Superior temporal gyrus (tissue), 1 donor: ENCODE results near the gene PHF11.
"Not testable (repeated sequence)": the region's sequence is repeated elsewhere in the genome, so short reads cannot be mapped to it uniquely, and the experiment has no call there.

ENCODE experiments used
- DNase-seq: peaks from one replicate; pipeline ENCODE4 v3.0.0-alpha.2; 2016; ENCODE audit errors: extremely low spot score

Gene PHF11

DNA sequence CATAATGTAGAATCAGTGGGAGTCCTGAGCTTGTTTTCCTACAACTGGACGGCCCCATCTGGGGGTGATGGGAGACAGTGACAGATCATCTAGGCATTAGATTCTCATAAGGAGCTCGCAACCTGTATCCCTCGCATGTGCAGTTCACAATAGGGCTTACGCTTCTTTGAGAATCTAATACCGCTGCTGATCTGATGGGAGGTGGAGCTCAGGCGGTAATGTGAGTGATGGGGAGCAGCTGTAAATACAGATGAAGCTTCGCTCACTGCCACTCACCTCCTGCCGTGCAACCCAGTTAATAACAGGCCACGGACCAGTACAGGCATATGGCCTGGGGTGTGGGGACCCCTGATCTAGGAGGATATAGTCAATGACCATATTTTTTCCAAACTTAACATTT is 50.8 kb downstream of the PHF11 start:
- no peak for DNase-seq

DNA sequence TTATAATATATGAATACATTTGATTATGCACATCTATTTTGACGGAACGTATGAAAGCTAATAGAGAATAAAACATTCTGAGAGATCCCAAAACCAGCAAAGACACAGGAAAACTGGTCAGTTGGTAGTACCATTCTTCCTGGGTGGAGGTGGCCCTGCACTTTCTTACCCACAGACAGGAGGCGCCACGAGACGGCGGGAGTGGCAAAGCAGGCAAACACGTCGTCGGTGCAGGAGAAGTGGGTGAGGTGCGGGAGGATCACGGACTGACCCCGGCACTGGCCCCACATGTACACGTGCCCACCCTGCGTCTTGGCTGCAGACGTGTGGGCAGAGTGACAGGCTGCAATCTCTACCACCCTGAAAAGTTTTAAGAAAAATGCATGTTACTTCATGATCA is 53.5 kb downstream of the PHF11 start:
- no peak for DNase-seq

DNA sequence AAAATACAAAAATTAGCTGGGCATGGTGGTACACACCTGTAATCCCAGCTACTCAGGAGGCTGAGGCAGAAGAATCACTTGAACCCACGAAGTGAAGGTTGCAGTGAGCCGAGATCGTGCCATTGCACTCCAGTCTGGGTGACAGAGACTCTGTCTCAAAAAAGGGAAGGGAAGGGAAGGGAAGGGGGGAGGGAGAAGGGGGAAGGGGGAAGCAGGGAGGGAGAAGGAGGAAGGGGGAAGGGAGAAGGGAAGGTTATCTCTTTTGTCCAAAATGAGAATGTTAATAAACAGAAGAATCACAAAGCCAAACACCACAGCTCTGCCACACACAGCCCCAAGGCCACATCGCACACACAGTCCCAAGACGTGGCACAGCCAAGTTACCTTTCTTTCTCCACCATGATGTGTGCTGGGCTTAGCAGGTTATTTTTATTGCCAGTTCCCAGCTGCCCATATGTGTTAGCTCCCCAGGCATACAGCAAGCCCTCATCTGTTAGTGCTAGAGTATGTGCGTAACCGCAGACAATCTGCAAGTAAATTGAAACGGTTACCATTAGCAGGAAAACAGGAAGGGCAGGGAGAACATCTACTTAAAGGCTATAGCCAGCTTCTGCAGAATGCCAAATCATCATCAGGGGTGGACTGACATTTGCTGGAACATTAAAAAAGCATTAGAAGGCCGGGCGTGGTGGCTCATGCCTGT is 55.3 kb downstream of the PHF11 start:
- DNase-seq: no peak

DNA sequence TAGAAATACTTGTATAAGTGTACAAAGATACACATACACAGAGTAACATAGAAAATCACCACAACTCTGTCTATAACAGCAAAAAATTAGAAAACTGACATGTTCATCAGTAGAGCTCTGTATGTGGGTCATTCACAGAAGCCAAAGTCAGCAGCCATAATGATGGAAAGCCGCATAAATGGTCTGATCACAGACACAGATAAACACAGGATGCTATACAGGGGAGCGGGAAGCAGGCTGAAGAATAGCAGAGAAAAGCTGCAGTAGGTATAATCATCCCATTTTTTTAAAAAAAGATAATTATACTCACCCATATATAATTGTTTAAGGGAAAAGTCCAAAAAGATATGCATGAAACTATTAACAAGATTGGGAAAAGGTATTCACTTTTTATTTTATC is 58.1 kb downstream of the PHF11 start:
- no peak for DNase-seq

DNA sequence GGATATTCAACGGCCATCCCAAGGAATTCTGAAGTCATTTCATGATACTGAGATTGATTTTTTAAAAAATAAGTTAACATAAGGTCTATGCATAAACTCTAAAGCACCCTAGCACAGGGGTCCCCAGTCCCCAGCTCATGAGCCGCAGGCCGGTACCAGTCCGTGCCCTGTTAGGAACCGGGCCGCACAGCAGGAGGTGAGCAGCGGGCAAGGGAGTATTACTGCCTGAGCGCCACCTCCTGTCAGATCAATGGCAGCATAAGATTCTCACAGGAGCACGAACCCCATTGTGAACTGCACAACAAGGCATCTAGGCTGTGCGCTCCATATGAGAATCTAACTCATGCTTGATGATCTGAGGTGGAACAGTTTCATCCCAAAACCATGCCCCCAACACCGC is 58.6 kb downstream of the PHF11 start:
- DNase-seq: no peak

DNA sequence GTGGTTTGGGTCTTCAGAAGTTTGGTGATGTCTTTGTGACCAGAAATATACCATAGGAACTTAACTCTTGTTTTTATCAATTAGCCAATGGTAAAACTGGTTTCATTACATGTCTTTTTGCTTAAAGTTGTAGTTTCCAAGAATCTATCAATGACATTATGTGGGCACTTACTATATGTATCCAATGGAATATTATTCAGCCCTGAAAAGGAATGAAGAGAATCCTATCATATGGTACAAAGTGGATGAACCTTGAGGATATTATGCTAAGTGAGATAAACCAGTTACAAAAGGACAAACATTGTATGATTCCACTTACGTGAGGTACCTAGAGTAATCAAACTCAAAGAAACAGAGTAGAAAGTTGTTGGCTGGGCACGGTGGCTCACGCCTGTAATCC is 63.3 kb downstream of the PHF11 start:
- no peak for DNase-seq

DNA sequence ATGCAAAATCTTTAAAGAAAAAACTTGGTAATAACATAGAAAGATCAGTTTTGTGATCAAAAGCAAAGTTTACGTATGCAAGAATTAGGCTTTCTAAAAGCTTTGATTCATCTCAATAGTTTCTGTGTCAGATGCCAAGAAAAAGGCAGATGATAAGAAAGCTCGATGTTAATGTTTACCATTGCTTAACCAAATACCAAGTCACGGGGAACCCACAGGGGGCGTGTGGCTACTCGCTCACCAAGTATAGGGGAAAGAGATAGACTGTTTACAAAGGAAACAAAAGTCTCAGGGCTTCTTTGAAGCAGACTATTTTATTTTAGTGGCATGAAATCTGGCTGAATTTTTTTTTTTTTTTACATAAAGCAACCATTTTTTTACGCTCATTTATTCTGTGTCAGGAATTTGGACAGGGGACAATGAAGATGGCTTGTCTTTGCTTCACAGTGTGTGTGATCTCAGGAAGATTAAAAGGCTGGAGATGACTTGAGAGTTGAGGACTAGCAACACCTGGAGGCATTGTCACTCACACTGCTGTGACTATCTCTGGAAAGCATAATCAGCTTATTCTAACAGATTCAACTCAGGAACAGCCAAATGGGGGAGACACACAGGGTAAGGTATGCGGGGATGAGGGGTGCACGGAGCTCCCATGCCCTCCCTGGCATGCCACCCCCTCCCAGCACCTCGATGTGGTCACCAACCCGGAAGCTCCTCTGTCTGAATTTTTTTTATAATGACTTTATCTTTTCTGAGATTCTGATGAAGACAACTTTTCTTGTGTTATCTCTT is 64.7 kb downstream of the PHF11 start:
- DNase-seq: no peak

DNA sequence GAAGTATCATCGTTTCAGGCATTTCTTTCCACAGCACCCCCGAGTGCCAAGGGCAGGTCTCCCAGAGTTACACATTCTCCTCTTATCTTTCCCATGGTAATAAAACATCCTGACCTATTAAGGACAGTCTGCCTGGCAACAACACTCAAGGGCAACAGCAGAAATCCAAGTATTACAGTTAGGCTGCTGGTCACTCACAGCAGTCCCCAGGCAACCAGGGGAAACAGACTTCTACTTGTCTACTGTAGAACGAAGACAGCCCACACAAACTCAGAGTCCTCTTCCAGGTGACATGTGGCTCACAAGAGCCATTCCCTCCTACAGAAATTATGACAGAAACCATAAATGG is 65.3 kb downstream of the PHF11 start:
- DNase-seq: no peak

DNA sequence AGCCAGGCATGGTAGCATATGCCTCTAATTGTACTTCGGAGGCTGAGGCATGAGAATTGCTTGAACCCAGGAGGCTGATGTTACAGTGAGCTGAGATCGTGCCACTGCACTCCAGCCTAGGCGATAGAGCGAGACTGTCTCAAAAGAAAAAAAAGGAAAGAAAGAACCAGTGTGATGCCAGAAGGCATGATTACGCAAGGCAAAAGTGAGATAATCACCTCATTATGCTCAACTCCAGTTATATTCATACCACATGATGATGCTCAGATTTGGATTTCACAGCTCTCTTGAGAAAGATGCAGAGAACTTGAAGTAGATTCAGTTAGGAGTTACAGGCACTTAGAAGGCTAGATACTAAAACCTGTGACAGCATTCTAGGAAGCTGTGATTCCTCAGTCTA is 67.8 kb downstream of the PHF11 start:
- peak; percentile 70 for DNase-seq

DNA sequence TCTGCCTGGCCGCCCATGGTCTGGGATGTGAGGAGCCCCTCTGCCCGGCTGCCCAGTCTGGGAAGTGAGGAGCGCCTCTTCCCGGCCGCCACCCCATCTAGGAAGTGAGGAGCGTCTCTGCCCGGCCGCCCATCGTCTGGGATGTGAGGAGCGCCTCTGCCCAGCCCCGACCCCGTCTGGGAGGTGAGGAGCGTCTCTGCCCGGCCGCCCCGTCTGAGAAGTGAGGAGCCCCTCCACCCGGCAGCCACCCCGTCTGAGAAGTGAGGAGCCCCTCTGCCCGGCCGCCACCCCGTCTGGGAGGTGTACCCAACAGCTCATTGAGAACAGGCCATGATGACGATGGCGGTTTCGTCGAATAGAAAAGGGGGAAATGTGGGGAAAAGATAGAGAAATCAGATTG is 69.7 kb downstream of the PHF11 start:
- not testable (repeated sequence) for DNase-seq

DNA sequence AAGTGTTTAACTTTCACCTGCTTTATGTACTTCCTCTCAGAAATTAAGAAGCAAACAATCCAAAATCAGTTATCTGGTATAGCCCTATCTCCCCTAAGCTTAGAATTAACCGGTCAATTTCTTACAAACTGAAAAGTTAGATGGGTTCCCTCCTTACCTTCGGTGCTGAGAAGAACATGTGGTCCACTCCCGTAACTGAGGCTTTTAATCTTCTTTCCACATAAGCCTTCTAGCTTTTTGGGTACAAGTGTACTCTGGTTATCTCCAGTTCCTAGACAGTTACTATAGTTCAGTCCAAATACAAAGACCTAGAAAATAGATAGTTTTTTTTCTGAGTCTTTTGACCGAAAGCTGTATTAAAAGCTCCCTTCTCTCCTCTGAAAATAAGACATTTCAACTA is 70.7 kb downstream of the PHF11 start:
- DNase-seq: no peak

DNA sequence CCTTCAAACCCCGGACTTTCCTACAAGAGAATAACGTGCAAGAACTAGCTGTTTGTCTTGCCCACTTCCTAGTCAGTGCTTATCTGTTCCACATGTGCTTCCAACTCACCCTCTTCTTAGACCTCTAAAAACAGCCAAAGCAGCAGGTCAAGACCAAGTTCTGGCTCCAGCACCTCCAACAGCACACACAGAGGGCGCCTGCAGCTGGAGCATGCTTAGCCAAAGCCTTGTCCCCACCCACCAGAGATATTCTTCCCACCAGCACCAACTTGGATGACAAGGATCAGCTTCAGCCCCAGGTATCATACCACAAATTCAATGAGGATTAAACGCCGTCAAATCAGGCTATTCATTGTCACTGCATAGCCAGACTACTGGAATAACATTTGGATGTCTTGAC is 71.7 kb downstream of the PHF11 start:
- no peak for DNase-seq

DNA sequence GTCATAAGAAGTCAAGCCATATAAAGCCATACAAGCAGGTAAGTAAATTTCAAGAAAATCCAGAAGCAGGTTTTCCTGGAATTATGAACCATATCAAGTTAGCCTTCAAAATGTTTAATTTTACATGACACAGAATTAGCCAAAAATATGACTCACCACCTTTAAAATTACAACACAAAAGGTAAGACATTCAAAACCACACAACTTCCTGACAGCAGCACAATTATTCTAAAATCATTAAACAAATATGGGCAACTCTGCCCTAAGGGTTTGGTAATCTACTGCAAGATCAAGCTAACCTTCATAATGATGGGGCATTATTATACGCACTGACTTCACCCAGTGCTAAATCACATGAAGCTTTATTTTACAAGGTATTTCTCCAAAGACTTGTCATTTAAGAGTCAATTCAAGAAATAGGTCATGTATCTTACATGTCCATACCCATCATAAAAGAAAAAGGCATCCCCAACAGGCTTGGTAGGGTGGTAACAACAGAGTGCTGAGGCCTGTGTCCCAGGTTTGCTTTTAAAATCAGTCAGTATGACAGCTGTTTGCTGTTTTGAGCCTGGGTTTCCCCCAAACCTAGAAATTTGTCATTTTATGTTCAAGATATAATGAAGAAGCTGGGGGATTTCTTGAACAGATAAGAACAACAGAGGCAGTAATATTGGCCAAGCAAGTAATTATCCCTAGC is 74.4 kb downstream of the PHF11 start:
- no peak for DNase-seq

DNA sequence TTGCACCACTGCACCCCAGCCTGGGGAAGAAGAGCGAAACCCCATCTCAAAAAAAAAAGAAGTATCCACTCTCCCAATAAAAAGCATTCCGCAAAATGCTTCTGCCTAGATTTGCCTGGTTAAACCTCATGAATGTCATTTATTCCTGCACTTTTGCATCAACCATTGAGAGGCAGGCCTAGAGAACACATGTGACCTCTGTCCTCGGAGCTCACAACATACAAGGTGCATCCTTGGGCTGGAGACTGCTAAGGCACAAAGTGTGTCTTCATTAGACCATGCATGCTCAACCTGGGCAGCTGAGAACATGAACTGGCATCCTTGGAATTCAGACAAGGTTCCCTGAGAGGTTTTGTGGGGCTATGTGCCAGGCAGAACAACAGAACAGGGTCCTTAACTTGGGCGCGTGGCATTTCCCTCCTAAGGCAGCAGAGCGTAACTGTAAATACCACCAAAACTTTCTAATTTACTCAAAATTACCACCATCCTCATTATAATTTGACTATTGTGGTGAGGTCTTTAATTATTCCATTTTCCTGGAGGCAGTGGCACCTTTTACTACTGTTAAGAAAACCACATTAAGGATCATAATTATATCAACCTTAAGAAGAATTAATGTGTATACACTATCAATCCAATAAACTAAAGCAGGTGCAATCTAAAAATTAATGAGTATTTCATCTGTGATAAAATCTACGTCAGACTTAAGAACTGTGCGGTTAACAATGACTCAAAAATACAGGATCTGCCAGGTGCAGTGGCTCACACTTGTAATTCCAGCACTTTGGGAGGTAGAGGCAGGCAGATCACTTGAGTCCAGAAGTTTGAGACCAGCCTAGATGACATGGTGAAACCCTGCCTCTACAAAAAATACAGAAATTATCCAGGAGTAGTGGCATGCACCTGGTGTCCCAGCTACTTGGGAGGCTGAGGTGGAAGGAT is 75.8 kb downstream of the PHF11 start:
- DNase-seq: no peak
